LNCaP clone FGC (cell line): ENCODE data around the gene VAV1.

Source experiments
- DNase-seq: peaks from one replicate; pipeline ENCODE4 v3.0.0-alpha.2; 2011; ENCODE audit warnings: low read depth
- H3K4me3 ChIP-seq: 2 replicates; pipeline ENCODE4 v1.5.1; 2011; ENCODE audit warnings: mild to moderate bottlenecking, low read depth, low read length, control low read depth
- TF ChIP-seq, protein P1 (sequence below): IDR thresholded peaks from 2 replicates; pipeline ENCODE4 v1.5.1; 2012; ENCODE audit warnings: mild to moderate bottlenecking; ENCODE audit not compliant: control insufficient read depth, insufficient read depth; ENCODE audit errors: extremely low read depth

VAV1 gene

DNA sequence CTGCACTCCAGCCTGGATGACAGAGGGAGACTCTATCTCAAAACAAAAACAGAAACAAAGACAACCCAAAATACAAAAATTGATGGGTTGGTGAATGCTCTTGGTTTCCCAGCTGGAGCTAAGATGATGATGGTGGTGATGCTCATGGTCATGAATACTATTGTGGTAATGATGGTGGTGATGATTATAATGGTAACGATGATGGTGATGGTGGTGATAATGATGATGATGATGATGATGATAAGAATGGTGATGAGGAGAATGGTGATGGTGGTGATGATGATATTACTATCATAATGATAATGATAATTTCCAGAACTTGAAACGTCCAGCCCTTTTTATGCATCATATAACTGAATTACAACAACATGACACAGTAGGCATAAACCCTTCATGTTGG is 40.1 kb downstream of the VAV1 start:
- no peak overlapping the region for H3K4me3 ChIP-seq
- DNase-seq: no peak
- TF ChIP-seq, protein P1, sequence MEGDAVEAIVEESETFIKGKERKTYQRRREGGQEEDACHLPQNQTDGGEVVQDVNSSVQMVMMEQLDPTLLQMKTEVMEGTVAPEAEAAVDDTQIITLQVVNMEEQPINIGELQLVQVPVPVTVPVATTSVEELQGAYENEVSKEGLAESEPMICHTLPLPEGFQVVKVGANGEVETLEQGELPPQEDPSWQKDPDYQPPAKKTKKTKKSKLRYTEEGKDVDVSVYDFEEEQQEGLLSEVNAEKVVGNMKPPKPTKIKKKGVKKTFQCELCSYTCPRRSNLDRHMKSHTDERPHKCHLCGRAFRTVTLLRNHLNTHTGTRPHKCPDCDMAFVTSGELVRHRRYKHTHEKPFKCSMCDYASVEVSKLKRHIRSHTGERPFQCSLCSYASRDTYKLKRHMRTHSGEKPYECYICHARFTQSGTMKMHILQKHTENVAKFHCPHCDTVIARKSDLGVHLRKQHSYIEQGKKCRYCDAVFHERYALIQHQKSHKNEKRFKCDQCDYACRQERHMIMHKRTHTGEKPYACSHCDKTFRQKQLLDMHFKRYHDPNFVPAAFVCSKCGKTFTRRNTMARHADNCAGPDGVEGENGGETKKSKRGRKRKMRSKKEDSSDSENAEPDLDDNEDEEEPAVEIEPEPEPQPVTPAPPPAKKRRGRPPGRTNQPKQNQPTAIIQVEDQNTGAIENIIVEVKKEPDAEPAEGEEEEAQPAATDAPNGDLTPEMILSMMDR: no peak

DNA sequence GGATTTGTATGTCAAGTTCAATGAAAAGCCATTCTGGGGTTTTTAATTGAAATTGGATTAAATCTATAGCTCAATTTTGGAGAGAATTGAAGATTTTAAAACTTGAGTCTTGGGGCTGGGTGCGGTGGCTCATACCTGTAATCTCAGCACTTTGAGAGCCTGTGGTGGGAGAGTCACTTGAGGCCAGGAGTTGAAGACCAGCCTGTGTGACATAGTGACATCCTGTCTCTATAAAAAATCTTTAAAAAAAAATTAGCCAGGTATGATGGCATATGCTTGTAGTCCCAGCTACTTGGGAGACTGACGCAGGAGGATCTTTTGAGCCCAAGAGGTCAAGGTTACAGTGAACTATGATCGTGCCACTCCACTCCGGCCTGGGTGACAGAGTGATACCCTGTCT is 41.2 kb downstream of the VAV1 start:
- TF ChIP-seq, protein P1: no peak
- H3K4me3 ChIP-seq: no peak overlapping the region
- no peak for DNase-seq

DNA sequence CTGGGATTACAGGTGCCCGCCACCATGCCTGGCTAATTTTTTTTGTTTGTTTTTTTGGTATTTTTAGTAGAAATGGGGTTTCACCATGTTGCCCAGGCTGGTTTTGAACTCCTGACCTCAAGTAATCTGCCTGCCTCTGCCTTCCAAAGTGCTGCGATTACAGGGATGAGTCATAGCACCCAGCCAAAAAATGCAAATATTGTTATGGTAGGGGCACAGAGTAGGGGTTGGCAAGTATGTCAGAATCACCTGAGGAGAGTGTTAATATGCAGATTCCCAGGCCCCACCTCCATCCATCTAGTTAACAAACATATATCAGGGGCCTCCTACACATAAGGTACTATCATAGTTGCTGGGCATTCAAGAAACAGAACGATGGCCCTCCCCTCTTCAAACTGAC is 44.7 kb downstream of the VAV1 start:
- TF ChIP-seq, protein P1: no peak
- no peak for DNase-seq
- H3K4me3 ChIP-seq: no peak overlapping the region

DNA sequence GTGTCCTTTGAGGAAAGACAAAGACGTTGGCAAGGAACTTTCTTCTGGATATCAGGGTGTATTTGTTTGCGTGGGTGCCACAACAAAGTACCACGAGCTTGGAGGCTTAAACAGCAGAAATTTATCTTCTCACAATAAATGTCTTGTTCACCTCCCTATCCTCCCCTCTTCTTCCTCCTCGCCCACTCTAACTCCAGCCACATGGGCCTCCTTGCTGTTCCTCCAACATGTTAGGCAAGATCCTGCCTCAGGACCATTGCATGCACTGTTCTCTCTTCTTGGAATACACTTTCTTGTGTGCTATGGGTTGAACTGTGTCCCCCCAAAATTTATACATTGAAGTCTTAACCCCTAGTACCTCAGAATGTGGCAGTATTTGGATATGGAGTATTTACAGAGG is 45.7 kb downstream of the VAV1 start:
- no peak for DNase-seq
- no peak overlapping the region for H3K4me3 ChIP-seq
- TF ChIP-seq, protein P1: no peak

DNA sequence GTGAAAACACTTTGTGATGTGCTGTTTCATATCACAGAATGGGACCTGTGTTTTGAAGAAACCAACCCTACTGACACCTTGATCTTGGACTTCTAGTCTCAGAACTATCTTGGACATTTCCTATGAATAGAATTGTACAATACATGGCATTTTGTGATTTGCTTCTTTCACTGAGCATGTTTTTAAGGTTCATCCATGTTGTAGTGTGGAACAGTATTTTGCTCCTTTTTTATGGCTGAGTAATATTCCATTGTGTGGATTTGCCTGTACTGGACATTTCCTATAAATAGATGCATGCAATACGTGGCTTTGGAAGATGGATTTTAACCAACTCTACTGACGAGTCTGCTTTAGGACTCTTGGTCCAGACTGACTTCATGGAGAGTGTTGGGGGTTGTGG is 46.8 kb downstream of the VAV1 start:
- no peak for DNase-seq
- TF ChIP-seq, protein P1: no peak
- H3K4me3 ChIP-seq: no peak overlapping the region

DNA sequence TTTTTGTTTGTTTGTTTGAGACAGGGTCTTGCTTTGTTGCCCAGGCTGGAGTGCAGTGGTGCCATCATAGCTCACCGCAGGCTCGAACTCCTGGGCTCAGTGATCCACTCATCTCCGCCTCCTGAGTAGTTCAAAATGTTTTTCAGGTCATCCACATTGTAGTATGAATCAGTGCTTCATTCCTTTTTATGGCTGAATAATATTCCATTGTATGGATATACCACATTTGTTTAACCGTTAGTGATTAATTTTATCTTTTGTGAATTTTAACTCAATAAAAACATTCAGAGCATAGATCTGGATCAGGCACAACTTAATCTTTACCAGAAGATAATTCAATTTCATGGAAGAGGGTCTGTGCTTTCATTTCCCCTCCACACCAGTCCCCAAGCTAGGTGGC is 47.7 kb downstream of the VAV1 start:
- TF ChIP-seq, protein P1: no peak
- no peak overlapping the region for H3K4me3 ChIP-seq
- no peak for DNase-seq

DNA sequence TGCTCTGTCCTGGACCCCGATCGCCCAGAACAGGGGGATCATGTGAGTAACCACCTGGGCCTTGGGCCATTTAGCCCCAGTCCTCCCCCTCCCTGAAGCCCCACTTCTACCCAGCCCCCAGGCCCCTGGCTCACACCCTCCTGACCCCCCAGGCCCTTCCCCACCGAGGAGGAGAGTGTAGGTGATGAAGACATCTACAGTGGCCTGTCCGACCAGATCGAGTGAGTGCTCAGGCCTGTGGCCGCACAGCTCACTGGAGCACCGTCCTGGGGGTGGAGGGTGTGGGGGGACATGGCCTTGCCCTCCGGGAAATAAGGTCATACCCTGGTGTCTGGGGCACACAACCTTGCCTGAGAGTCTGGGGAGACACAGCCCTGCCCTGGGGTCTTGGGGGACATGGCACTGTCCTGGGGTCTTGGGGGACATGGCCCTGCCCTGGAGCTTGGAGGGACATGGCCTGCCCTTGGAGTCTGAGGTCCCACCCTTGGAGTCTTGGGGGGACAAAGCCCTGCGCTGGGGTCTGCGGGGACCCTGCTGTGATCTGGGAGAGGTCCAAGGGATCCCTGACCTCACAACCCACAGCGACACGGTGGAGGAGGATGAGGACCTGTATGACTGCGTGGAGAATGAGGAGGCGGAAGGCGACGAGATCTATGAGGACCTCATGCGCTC is 49.3 kb downstream of the VAV1 start:
- no peak for DNase-seq
- TF ChIP-seq, protein P1: no peak

More for the DNA sequence above, 49.3 kb downstream of the VAV1 start:
- H3K4me3 ChIP-seq: no peak overlapping the region
